Parathyroid adenoma (tissue), 2 donors: ENCODE data around the gene CLIC4.

Source experiments
- H2AFZ ChIP-seq: fragments of 300-600 bp; sonication (generic); one replicate; pipeline ENCODE4 v1.7.0; 2017; ENCODE audit warnings: antibody characterized with exemption, mild to moderate bottlenecking
- H3K27ac ChIP-seq: fragments of 300-600 bp; sonication (generic); one replicate; pipeline ENCODE4 v1.7.0; 2017
- H3K27me3 ChIP-seq: fragments of 300-600 bp; sonication (generic); one replicate; pipeline ENCODE4 v1.7.0; 2017; ENCODE audit warnings: low read length; ENCODE audit not compliant: control insufficient read depth, insufficient read depth
- H3K36me3 ChIP-seq: fragments of 300-600 bp; sonication (generic); one replicate; pipeline ENCODE4 v1.7.0; 2017; ENCODE audit warnings: low read length; ENCODE audit not compliant: control insufficient read depth, insufficient read depth
- H3K4me1 ChIP-seq: fragments of 300-600 bp; sonication (generic); one replicate; pipeline ENCODE4 v1.7.0; 2017; ENCODE audit warnings: control low read depth
- H3K4me2 ChIP-seq: fragments of 300-600 bp; sonication (generic); one replicate; pipeline ENCODE4 v1.7.0; 2017; ENCODE audit warnings: low read length
- H3K4me3 ChIP-seq: fragments of 300-600 bp; sonication (generic); one replicate; pipeline ENCODE4 v1.7.0; 2017; ENCODE audit warnings: low read depth, low read length
- H3K79me2 ChIP-seq: fragments of 300-600 bp; sonication (generic); one replicate; pipeline ENCODE4 v1.7.0; 2017; ENCODE audit warnings: control low read depth
- H3K9ac ChIP-seq: fragments of 300-600 bp; sonication (generic); one replicate; pipeline ENCODE4 v1.7.0; 2017; ENCODE audit warnings: mild to moderate bottlenecking
- H3K9me3 ChIP-seq: fragments of 300-600 bp; sonication (generic); one replicate; pipeline ENCODE4 v1.7.0; 2017; ENCODE audit warnings: low read length; ENCODE audit not compliant: control insufficient read depth
- CTCF ChIP-seq: fragments of 300-600 bp; sonication (generic); IDR thresholded peaks from one replicate; pipeline ENCODE4 v1.7.0; 2017; ENCODE audit warnings: antibody characterized with exemption, mild to moderate bottlenecking
- donor health status: primary hyperparathyroidism.

The CLIC4 gene

DNA sequence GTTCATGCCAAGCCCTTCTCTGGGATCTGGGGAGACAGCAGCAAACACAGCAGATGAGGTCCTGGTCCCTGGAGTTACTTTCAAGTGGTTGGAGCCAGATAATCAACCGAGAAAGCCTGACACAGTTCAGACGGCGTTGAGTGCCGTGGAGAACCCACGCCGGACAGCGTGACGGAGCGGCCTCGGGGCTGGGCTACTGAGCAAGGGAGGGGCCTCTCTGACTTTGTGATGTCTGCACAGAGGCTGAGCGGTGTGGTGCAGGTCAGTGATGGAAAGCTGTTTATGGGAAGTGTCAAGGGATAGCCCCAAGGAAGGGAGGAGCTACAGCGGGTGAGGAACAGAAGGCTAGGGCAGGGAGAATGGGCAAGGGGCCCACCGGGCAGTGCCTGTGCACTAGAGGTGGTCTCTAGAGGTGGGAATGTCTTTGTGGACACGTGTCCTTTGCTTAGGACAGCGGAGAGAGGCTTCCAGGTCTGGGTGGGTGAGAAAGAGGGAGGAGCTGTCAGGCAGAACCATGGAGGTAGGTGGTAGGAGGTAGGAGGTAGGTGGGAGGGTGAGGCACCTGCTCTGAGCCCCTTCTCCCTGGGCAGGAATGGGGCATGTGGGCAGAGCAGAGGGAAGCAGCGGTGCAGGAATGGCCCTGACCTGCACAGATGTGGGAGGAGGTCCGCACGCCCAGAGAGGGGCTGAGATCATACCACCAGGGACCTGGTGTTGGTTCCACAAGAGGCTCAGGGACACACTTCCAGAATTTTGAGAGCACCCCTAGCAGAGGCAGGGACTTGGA is 122.0 kb downstream of the CLIC4 start:
- H3K27me3 ChIP-seq = no peaks in the 10 kb centered on the region
- H3K4me3 ChIP-seq = no peak overlapping the region
- H3K9me3 ChIP-seq = no peaks in the 10 kb centered on the region
- H3K27ac ChIP-seq = no peak overlapping the region
- H3K4me1 ChIP-seq = peaks cover 4% of the 10 kb centered on the region
- TF ChIP-seq CTCF = no peak
- no peak overlapping the region for H3K4me2 ChIP-seq
- H2AFZ ChIP-seq = no peak overlapping the region
- H3K79me2 ChIP-seq = no peaks in the 10 kb centered on the region
- H3K9ac ChIP-seq = no peak overlapping the region
- H3K36me3 ChIP-seq = no peaks in the 10 kb centered on the region

DNA sequence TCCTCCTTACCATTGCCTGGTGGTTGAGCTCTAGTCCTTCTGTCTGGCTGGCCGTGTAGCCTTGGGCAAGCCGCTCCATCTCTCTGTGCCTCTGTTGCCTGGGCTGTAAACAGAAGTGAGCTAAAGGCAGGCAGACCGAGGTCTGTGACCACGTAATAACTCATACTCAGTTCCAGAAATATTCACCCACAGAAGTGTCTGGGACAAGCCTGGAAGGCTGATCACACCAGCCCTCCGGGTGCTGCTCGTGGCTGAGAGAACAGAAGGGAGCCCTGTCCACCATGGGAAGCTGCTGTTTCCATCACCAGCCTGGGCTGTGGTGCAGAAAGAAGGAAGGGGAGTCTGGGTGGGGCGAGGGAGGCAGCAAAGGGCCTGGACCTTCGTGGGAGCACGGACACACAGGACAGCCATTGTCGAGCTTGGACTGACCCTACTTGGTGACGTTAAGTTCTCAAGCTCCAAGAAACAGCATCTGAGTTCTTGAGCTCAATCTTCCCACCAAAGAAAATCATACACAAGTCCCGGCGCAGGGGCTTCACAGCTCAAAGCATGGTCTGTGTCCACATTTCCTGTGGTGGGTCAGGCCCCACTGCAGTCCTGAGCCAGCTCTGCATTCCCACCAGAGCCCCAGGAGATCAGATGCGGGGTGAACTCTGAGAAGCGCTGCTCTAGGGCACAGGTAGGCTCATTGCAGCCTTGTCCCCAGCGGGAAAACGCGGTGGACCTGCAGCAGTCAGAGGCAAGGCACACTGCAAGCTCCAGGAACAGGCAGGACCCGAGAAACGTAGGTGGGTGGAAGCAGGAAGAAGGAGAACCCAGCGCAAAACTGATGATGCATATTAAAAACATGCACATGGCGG is 123.0 kb downstream of the CLIC4 start:
- H3K27ac ChIP-seq = no peak overlapping the region
- H3K4me3 ChIP-seq = no peak overlapping the region
- no peak overlapping the region for H3K4me2 ChIP-seq
- no peaks in the 10 kb centered on the region for H3K27me3 ChIP-seq
- H2AFZ ChIP-seq = no peak overlapping the region
- H3K9ac ChIP-seq = no peak overlapping the region
- TF ChIP-seq CTCF = no peak
- no peaks in the 10 kb centered on the region for H3K79me2 ChIP-seq
- H3K36me3 ChIP-seq = no peaks in the 10 kb centered on the region
- no peaks in the 10 kb centered on the region for H3K9me3 ChIP-seq
- H3K4me1 ChIP-seq = peaks cover 4% of the 10 kb centered on the region

GRCh38 chr1:24870551-24871195 is 125.4 kb downstream of the CLIC4 start:
- no peak for TF ChIP-seq CTCF
- no peak overlapping the region for H3K27ac ChIP-seq
- no peak overlapping the region for H3K9ac ChIP-seq
- H2AFZ ChIP-seq = no peak overlapping the region
- no peaks in the 10 kb centered on the region for H3K27me3 ChIP-seq
- H3K79me2 ChIP-seq = no peaks in the 10 kb centered on the region
- no peak overlapping the region for H3K4me2 ChIP-seq
- no peak overlapping the region for H3K4me3 ChIP-seq
- no peaks in the 10 kb centered on the region for H3K36me3 ChIP-seq
- H3K9me3 ChIP-seq = no peaks in the 10 kb centered on the region
- H3K4me1 ChIP-seq = no peaks in the 10 kb centered on the region

DNA sequence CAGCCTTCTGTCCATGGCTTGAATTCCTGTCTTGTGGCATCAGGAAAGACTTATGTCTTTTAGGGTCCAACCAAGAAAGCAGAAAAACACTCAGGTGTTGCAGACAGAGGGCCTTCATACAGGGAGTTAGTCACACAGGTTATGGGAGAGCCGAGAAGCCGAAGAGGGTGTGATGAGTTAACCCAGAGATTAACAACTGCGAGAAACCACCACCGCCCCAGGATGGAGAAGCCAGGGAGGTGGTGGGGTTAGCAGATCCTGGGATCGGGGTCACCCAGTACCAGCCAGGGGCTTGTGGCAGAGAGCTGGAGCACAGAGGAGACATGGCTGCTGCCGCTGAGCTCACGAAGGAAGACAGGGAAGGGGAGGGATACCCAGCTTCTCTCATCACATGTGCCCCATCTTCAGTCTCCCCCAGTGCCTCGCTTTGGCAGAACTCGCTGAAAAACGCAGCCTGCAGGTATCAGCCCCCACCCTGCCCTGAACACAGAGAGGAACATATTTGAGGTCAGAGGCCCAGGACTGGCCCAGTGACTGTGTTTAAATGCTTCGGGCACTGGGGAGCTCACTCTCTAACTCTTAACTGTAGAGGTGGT is 126.2 kb downstream of the CLIC4 start:
- TF ChIP-seq CTCF = no peak
- no peaks in the 10 kb centered on the region for H3K9me3 ChIP-seq
- H3K27ac ChIP-seq = no peak overlapping the region

More for the DNA sequence above, 126.2 kb downstream of the CLIC4 start:
- Histone ChIP-seq H3K36me3 (no peaks in the 10 kb centered on the region), H3K4me2 (no peak overlapping the region), H3K27me3 (no peaks in the 10 kb centered on the region), H3K79me2 (no peaks in the 10 kb centered on the region), H3K4me1 (no peaks in the 10 kb centered on the region), H3K4me3 (no peak overlapping the region), H3K9ac (no peak overlapping the region), H2AFZ (no peak overlapping the region)
